MM.1S (cell line): ENCODE data around the gene CEP170B.
"Not testable (repeated sequence)": the region's sequence is repeated elsewhere in the genome, so short reads cannot be mapped to it uniquely, and the experiment has no call there.

ENCODE experiments used
- CTCF ChIP-seq: fragments of 300-600 bp; sonication (generic); IDR thresholded peaks from 2 replicates; pipeline ENCODE4 v1.5.1; 2016; ENCODE audit warnings: antibody characterized with exemption, low read length, mixed read lengths
- EZH2 ChIP-seq: fragments of 300-600 bp; sonication (generic); optimal IDR thresholded peaks from 2 replicates; pipeline ENCODE3; 2017; ENCODE audit warnings: low read depth, mild to moderate bottlenecking, antibody characterized with exemption, low read length, mixed read lengths
- EZH2phosphoT487 ChIP-seq: fragments of 300-600 bp; sonication (generic); IDR thresholded peaks from 2 replicates; pipeline ENCODE4 v1.6.1; 2018; ENCODE audit warnings: antibody characterized with exemption, low read length

GRCh38 chr14:104884381-104884780 is 19.3 kb downstream of the CEP170B start:
- TF ChIP-seq CTCF, EZH2, EZH2phosphoT487: not testable (repeated sequence)
